ENCODE measurements around the gene EPHA2. TPM values are rescaled to one million over a fixed set of nuclear protein-coding genes. Genes with fewer than 3 reads are reported as not detected.
A peak's percentile ranks its signal among the peaks of the same experiment; 100 is the strongest.

The EPHA2 gene
- total and polyA plus RNA-seq, 12 donors = 0.83 to 49.5 (median 14.8) TPM

DNA sequence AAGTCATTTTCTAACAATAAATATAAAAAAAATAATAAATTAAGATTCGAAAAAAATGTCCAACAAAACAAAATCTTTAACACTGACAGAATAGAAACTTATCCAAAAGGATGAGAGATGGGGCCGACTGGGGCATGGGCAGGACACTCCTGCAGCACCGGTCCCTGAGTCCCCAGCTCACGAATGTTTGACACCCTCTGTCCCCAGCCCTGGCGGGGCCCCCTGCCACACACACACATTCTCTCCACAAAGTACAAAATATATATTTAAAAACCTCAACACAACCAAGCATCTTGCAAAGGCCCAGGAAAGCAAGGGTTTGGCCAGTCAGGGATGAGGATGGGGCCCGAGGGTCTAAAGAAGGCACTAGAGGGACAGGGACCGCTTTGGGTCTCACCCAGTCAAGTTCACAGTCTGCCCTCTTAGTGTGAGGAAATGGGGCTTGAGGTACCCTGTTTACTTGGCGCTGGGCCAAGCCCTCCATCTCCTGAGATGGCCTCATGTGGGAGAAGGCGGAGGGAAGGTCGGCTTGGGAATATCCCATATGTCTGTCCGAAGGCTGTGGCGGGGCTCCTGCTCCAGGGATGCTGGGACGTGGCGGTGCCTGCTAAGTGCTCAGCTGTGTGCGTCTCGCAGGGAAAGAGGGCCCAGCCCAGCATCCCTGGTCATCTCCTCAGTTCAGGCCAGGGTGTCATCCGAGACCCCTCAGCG, 31.3 kb downstream of the EPHA2 start:
- Histone ChIP-seq H3K9me3 (replicated peaks in 1 of 3) (no peaks in the 10 kb centered on the region), H3K4me3 (no peak overlapping the region), H3K4me1 (replicated peaks in 1 of 2) (peaks cover 0 to 4% of the 10 kb centered on the region in 2 donors), H3K36me3 (replicated peaks in 1 of 2) (peaks cover 0 to 55% of the 10 kb centered on the region in 2 donors), H3K27ac (no peak overlapping the region), H3K27me3 (no peaks in the 10 kb centered on the region)
- DNase-seq = no peak
- intact Hi-C loops (cut with DNase I) = no loop called here
- TF ChIP-seq, protein P1, sequence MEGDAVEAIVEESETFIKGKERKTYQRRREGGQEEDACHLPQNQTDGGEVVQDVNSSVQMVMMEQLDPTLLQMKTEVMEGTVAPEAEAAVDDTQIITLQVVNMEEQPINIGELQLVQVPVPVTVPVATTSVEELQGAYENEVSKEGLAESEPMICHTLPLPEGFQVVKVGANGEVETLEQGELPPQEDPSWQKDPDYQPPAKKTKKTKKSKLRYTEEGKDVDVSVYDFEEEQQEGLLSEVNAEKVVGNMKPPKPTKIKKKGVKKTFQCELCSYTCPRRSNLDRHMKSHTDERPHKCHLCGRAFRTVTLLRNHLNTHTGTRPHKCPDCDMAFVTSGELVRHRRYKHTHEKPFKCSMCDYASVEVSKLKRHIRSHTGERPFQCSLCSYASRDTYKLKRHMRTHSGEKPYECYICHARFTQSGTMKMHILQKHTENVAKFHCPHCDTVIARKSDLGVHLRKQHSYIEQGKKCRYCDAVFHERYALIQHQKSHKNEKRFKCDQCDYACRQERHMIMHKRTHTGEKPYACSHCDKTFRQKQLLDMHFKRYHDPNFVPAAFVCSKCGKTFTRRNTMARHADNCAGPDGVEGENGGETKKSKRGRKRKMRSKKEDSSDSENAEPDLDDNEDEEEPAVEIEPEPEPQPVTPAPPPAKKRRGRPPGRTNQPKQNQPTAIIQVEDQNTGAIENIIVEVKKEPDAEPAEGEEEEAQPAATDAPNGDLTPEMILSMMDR (IDR thresholded peaks at IDR 0.05) = no peak
- no peak for TF ChIP-seq POLR2A (IDR thresholded peaks at IDR 0.05)
- 86 to 90% (median 88%) methylated on average over 18 of the region's 18 CpGs for WGBS, 4 donors

DNA sequence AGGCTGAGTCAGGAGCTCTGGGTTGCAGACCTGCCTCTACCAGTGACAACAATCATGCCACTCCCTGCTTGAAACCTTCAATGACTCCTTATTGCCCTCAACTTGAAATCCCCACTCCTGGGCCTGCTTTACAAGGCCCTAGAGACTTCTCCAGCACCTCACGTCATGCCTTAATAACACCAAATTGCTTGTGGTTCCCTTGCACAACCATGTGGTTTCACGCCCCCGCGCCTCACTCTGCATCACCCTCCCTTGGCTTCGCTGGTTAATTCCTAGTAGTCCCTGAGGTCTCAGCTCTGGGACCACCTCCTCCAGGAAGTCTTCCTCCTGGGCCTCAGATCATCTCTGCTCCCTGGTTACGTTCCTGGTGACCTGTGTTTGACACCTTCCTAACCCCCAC, 33.0 kb downstream of the EPHA2 start:
- Histone ChIP-seq H3K4me3 (no peak overlapping the region), H3K9me3 (replicated peaks in 1 of 3) (no peaks in the 10 kb centered on the region), H3K27me3 (no peaks in the 10 kb centered on the region), H3K4me1 (replicated peaks in 1 of 2) (peaks cover 0 to under 1% of the 10 kb centered on the region in 2 donors), H3K27ac (no peak overlapping the region), H3K36me3 (replicated peaks in 1 of 2) (peaks cover 0 to 39% of the 10 kb centered on the region in 2 donors)
- DNase-seq = peak in 1 of 7 donors; percentile 25
- 65 to 87% (median 79%) methylated on average over 4 to 6 of the region's 6 CpGs for WGBS, 4 donors
- TF ChIP-seq POLR2A (IDR thresholded peaks at IDR 0.05) = no peak
- TF ChIP-seq, protein P1 (IDR thresholded peaks at IDR 0.05) = no peak
- intact Hi-C loops (cut with DNase I) = no loop called here

DNA sequence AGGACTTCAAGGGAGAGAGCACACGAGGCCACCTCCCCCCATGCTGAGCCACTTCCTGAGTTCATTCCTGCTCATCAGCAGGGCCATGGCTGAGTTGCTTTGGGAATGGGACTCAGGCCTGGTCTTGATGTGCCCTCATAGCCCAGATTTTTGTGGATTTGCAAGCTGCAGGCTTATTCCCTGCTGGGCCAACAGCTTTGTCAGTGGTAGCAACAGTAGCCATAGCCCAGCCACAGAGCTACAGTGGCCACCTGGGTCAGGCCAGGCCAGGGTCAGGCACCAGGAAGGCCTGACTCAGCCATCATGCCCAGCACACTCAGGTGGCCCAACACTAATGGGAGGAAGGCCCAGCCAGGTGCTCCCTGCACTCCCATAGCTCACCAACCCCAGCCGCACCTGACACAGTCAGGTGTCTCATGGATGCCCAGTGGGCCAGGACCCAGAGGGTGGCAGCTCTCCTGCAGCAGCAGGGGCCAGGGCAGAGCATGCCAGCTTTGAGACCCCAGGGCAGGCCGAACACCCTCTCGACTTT, 33.5 kb downstream of the EPHA2 start:
- Histone ChIP-seq H3K4me3 (no peak overlapping the region), H3K4me1 (replicated peaks in 1 of 2) (no peaks in the 10 kb centered on the region), H3K27me3 (no peaks in the 10 kb centered on the region), H3K27ac (no peak overlapping the region), H3K9me3 (replicated peaks in 1 of 3) (no peaks in the 10 kb centered on the region), H3K36me3 (replicated peaks in 1 of 2) (peaks cover 0 to 36% of the 10 kb centered on the region in 2 donors)
- no peak for TF ChIP-seq POLR2A (IDR thresholded peaks at IDR 0.05)
- TF ChIP-seq, protein P1 (IDR thresholded peaks at IDR 0.05) = no peak
- intact Hi-C loops (cut with DNase I) = no loop called here
- 77 to 96% (median 83%) methylated on average over 3 to 4 of the region's 4 CpGs for WGBS, 4 donors
- peak in 1 of 7 donors; percentile 22 for DNase-seq

- H3K27ac ChIP-seq = no peak overlapping the region
- intact Hi-C loops (cut with DNase I) = no loop called here
These were observed 34.9 kb downstream of the EPHA2 start for GRCh38 chr1:16120940-16121410.

More at GRCh38 chr1:16120940-16121410, 34.9 kb downstream of the EPHA2 start:
- Histone ChIP-seq H3K27me3 (no peaks in the 10 kb centered on the region), H3K4me3 (no peak overlapping the region), H3K4me1 (replicated peaks in 1 of 2) (no peaks in the 10 kb centered on the region), H3K36me3 (replicated peaks in 1 of 2) (peaks cover 0 to 24% of the 10 kb centered on the region in 2 donors), H3K9me3 (replicated peaks in 1 of 3) (no peaks in the 10 kb centered on the region)
- WGBS, 4 donors = 66 to 73% (median 67%) methylated on average over 4 of the region's 4 CpGs
- no peak for TF ChIP-seq POLR2A (IDR thresholded peaks at IDR 0.05)
- TF ChIP-seq, protein P1 (IDR thresholded peaks at IDR 0.05) = no peak
- no peak for DNase-seq

All from adrenal gland (tissue), 12 donors.